Keratinocyte (primary cell): Measurements from ENCODE around the gene CALML5. TPM values are rescaled to one million over a fixed set of nuclear protein-coding genes. Genes with fewer than 3 reads are reported as not detected.

Experiments used
- DNase-seq: peaks from one replicate; pipeline ENCODE4 v3.0.0-alpha.2; 2011; ENCODE audit warnings: low read depth, missing footprints, low spot score
- FAIRE-seq: peaks from 2 replicates; lab custom pipeline; 2011; peaks lifted over from hg19 to GRCh38; lab: Jason Lieb, UNC
- H2AFZ ChIP-seq: 2 replicates; pipeline ENCODE4 v1.6.0; 2012; ENCODE audit warnings: low read length, control low read depth, inconsistent platforms; ENCODE audit not compliant: control insufficient read depth
- H3K27ac ChIP-seq: 2 replicates; pipeline ENCODE4 v1.5.1; 2011; ENCODE audit warnings: low read length; ENCODE audit not compliant: control insufficient read depth, insufficient read depth
- H3K27me3 ChIP-seq: 3 replicates; pipeline ENCODE4 v1.6.0; 2011; ENCODE audit warnings: low read length; ENCODE audit not compliant: control insufficient read depth, insufficient read depth; ENCODE audit errors: extremely low read depth
- H3K36me3 ChIP-seq, 2 experiments: 2 replicates in 1 of 2; 3 replicates in 1 of 2; pipeline ENCODE4 v1.5.1; 2011; ENCODE audit warnings: low read length in 2 of 2, mild to moderate bottlenecking in 1 of 2; ENCODE audit not compliant: control insufficient read depth in 2 of 2, insufficient read depth in 2 of 2; ENCODE audit errors: extremely low read depth in 1 of 2
- H3K4me1 ChIP-seq: 3 replicates; pipeline ENCODE4 v1.5.1; 2011; ENCODE audit warnings: low read length; ENCODE audit not compliant: control insufficient read depth, insufficient read depth; ENCODE audit errors: extremely low read depth
- H3K4me2 ChIP-seq: 3 replicates; pipeline ENCODE4 v1.6.0; 2011; ENCODE audit warnings: low read depth, low read length; ENCODE audit not compliant: control insufficient read depth, insufficient read depth; ENCODE audit errors: extremely low read depth
- H3K4me3 ChIP-seq, 3 experiments: fragments of 200-600 bp in 1 of 3; sonication (generic) in 1 of 3; 2 replicates in 2 of 3; 3 replicates in 1 of 3; pipeline ENCODE4 v1.5.1; 2011 to 2016; ENCODE audit warnings: low read length in 3 of 3, mild to moderate bottlenecking in 3 of 3, control low read depth in 2 of 3, inconsistent platforms in 1 of 3, low read depth in 1 of 3, mixed read lengths in 1 of 3, mixed run types in 1 of 3, moderate library complexity in 1 of 3; ENCODE audit not compliant: control insufficient read depth in 2 of 3, insufficient read depth in 2 of 3; ENCODE audit errors: extremely low read depth in 1 of 3
- H3K79me2 ChIP-seq: 2 replicates; pipeline ENCODE4 v1.6.0; 2012; ENCODE audit warnings: low read length; ENCODE audit not compliant: control insufficient read depth, insufficient read depth
- H3K9ac ChIP-seq: 3 replicates; pipeline ENCODE4 v1.6.0; 2011; ENCODE audit warnings: low read length; ENCODE audit not compliant: control insufficient read depth, insufficient read depth; ENCODE audit errors: extremely low read depth
- H3K9me1 ChIP-seq: 3 replicates; pipeline ENCODE4 v1.6.0; 2011; ENCODE audit warnings: low read length; ENCODE audit not compliant: control insufficient read depth, insufficient read depth; ENCODE audit errors: extremely low read depth
- H3K9me3 ChIP-seq: 2 replicates; pipeline ENCODE4 v1.5.1; 2012; ENCODE audit warnings: low read depth, low read length; ENCODE audit not compliant: control insufficient read depth
- H4K20me1 ChIP-seq: 3 replicates; pipeline ENCODE4 v1.6.0; 2011; ENCODE audit warnings: low read length; ENCODE audit not compliant: control insufficient read depth, insufficient read depth; ENCODE audit errors: extremely low read depth
- CTCF ChIP-seq, 3 experiments: IDR thresholded peaks in 1 of 3; conservative IDR thresholded peaks in 1 of 3; optimal IDR thresholded peaks in 1 of 3; 2 replicates in 2 of 3; 3 replicates in 1 of 3; pipeline versions ENCODE3 to v1.5.1; 2011; ENCODE audit warnings: low read length in 3 of 3, mild to moderate bottlenecking in 3 of 3, moderate library complexity in 2 of 3, control low read depth in 1 of 3, inconsistent platforms in 1 of 3; ENCODE audit not compliant: insufficient read depth in 2 of 3; ENCODE audit errors: extremely low read depth in 1 of 3
- EZH2 ChIP-seq: IDR thresholded peaks from one replicate; pipeline ENCODE4 v1.6.1; 2012; ENCODE audit warnings: inconsistent platforms, mild to moderate bottlenecking, low read length, moderate library complexity
- dilution Hi-C: fragments of 300-500 bp; cut with MboI; formaldehyde crosslinking; loops from one replicate; pipeline ENCODE4 v1.7.0; 2020; ENCODE audit warnings: low sequenced_read_pairs; ENCODE audit not compliant: extremely low pct_ligation_motif_present
- polyA plus RNA-seq, 5 experiments: library from polyadenylated mRNA; depleted of rRNA in 3 of 5; stranded (reverse) in 3 of 5; stranded (forward) in 1 of 5; unstranded in 1 of 5; fragments of >200 nt; gene quantifications; 1 replicate in 1 of 5; 2 replicates in 3 of 5; 3 replicates in 1 of 5; pipeline versions ENCODE4 v1.2.1 to v1.2.3, GENCODE V29; 2011 to 2012; ENCODE audit warnings: missing spikeins in 2 of 5, low read depth in 1 of 5, low replicate concordance in 1 of 5

The CALML5 gene
- polyA plus RNA-seq, 1 donor (not counting 4 experiments of a cell fraction or from before 2014, with no cell fraction given), result 5.7 TPM

- no peaks in the 10 kb centered on the region for H3K9me3 ChIP-seq
- no peaks in the 10 kb centered on the region for H3K79me2 ChIP-seq
- no peak for TF ChIP-seq EZH2
- no peak for TF ChIP-seq CTCF (optimal IDR thresholded peaks at IDR 0.05 in 1 of 3, IDR thresholded peaks at IDR 0.05 in 1 of 3, conservative IDR thresholded peaks at IDR 0.05 in 1 of 3; ENCODE audit: extremely low read depth in 1 of 3, insufficient read depth in 2 of 3, low read length in 3 of 3)
- no peaks in the 10 kb centered on the region for H4K20me1 ChIP-seq
- peak overlapping the region; percentile 33 for H2AFZ ChIP-seq
- H3K4me3 ChIP-seq, result peak overlapping the region in 2 of 3 experiments; percentile 24 to 48
- peak overlapping the region; percentile 80 for H3K27ac ChIP-seq
- H3K4me1 ChIP-seq, result peaks cover 20% of the 10 kb centered on the region
- H3K36me3 ChIP-seq, result no peaks in the 10 kb centered on the region
- H3K9ac ChIP-seq, result peak overlapping the region; percentile 59
- peak; percentile 5 for FAIRE-seq
- H3K9me1 ChIP-seq, result no peaks in the 10 kb centered on the region
- H3K27me3 ChIP-seq, result no peaks in the 10 kb centered on the region
- dilution Hi-C loops, result no loop called here
- peak overlapping the region; percentile 82 for H3K4me2 ChIP-seq
- no peak for DNase-seq
These were observed 39.7 kb upstream of the CALML5 start for GRCh38 chr10:5538892-5539651.

- FAIRE-seq (peak; percentile 91), DNase-seq (no peak)
- H3K36me3 ChIP-seq, result no peaks in the 10 kb centered on the region
- no peaks in the 10 kb centered on the region for H4K20me1 ChIP-seq
- TF ChIP-seq EZH2 (no peak), CTCF (optimal IDR thresholded peaks at IDR 0.05 in 1 of 3, IDR thresholded peaks at IDR 0.05 in 1 of 3, conservative IDR thresholded peaks at IDR 0.05 in 1 of 3; ENCODE audit: extremely low read depth in 1 of 3, insufficient read depth in 2 of 3, low read length in 3 of 3) (no peak)
- no peaks in the 10 kb centered on the region for H3K9me3 ChIP-seq
- dilution Hi-C loops, result no loop called here
- H2AFZ ChIP-seq, result peak overlapping the region; percentile 33
- H3K4me2 ChIP-seq, result peak overlapping the region; percentile 82
- H3K27ac ChIP-seq, result peak overlapping the region; percentile 80
- H3K79me2 ChIP-seq, result no peaks in the 10 kb centered on the region
- H3K27me3 ChIP-seq, result no peaks in the 10 kb centered on the region
- peak overlapping the region in 2 of 3 experiments; percentile 24 to 48 for H3K4me3 ChIP-seq
- peak overlapping the region; percentile 59 for H3K9ac ChIP-seq
- H3K4me1 ChIP-seq, result peaks cover 20% of the 10 kb centered on the region
- no peaks in the 10 kb centered on the region for H3K9me1 ChIP-seq
These were observed 39.1 kb upstream of the CALML5 start for GRCh38 chr10:5538446-5538845.
